ENCODE results near the gene CKS2.

The CKS2 gene

DNA sequence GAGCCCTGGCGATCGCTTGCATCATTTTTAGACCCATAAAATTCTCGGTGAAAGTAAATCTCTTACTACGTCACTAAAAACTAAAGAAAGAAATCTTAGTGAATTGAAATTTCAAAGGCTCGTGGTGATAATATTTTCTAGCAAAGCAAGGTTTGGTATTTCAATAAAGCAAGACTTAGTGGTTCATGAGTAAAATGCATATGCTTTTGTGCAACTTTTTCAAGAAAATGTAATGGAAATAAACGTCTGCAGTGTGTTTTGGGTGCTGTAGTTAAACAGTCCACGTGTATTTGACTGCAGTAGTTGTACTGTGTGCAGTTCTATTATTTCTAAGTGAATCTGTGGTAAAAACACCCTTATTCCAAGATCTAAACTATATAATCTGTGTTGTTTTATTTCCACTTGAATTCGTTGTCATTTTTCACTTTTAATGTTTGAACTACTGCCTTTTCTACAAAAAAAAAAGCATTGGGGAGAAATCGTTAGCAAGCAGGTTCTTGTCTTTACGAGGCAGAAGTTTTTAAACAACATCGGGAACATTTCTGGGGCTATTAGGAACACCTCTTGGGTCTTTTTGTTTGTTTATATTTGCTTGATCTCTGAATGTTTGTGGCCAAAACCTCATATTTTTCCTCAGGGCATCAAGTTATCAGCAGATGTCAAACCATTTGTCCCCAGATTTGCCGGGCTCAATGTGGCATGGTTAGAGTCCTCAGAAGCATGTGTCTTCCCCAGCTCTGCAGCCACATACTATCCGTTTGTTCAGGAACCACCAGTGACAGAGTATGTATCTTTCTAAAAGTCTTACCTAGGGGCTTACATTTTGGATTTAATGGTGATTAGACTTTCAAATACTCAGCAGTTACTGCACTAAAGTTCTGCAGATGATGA, 8.3 kb downstream of the CKS2 start:
- TF ChIP-seq, protein P1, sequence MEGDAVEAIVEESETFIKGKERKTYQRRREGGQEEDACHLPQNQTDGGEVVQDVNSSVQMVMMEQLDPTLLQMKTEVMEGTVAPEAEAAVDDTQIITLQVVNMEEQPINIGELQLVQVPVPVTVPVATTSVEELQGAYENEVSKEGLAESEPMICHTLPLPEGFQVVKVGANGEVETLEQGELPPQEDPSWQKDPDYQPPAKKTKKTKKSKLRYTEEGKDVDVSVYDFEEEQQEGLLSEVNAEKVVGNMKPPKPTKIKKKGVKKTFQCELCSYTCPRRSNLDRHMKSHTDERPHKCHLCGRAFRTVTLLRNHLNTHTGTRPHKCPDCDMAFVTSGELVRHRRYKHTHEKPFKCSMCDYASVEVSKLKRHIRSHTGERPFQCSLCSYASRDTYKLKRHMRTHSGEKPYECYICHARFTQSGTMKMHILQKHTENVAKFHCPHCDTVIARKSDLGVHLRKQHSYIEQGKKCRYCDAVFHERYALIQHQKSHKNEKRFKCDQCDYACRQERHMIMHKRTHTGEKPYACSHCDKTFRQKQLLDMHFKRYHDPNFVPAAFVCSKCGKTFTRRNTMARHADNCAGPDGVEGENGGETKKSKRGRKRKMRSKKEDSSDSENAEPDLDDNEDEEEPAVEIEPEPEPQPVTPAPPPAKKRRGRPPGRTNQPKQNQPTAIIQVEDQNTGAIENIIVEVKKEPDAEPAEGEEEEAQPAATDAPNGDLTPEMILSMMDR (IDR thresholded peaks at IDR 0.05; ENCODE audit: low read length, missing control alignments) = no peak
- DNase-seq (ENCODE audit: low read depth) = no peak

DNA sequence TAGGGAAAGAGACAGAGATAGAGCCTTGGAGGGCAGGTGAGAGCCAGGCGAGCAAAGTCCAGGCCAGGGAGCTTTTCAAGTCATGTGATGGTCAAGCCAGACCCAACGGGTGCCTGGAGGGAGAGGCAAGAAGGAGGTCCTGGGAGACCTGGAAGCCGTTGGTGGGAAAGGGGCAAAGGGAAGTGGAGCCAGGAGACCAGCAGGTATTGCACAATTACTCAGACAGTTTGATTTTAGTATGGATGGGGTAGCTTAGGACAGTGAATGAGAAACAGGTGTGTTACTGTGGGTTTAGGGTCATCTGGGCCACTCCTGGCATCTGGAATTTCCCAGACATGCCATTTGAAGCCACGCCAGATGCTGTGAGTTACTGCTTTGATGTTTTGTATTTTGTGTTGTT, 12.4 kb downstream of the CKS2 start:
- no peak overlapping the region for H3K4me3 ChIP-seq (replicated peaks; ENCODE audit: low read depth, low read length)
- no peak for DNase-seq (ENCODE audit: low read depth)
- TF ChIP-seq, protein P1 (IDR thresholded peaks at IDR 0.05; ENCODE audit: low read length, missing control alignments) = no peak

More for the DNA sequence above, 8.3 kb downstream of the CKS2 start:
- H3K4me3 ChIP-seq (replicated peaks; ENCODE audit: low read depth, low read length) = peak overlapping the region; percentile 69

GRCh38 chr9:89325733-89326132, 14.7 kb downstream of the CKS2 start:
- no peak overlapping the region for H3K4me3 ChIP-seq (replicated peaks; ENCODE audit: low read depth, low read length)
- TF ChIP-seq, protein P1 (IDR thresholded peaks at IDR 0.05; ENCODE audit: low read length, missing control alignments) = no peak
- DNase-seq (ENCODE audit: low read depth) = no peak

GRCh38 chr9:89328064-89328463, 17.1 kb downstream of the CKS2 start:
- DNase-seq (ENCODE audit: low read depth) = no peak
- H3K4me3 ChIP-seq (replicated peaks; ENCODE audit: low read depth, low read length) = no peak overlapping the region
- TF ChIP-seq, protein P1 (IDR thresholded peaks at IDR 0.05; ENCODE audit: low read length, missing control alignments) = no peak

GRCh38 chr9:89329917-89330316, 18.9 kb downstream of the CKS2 start:
- H3K4me3 ChIP-seq (replicated peaks; ENCODE audit: low read depth, low read length) = no peak overlapping the region
- TF ChIP-seq, protein P1 (IDR thresholded peaks at IDR 0.05; ENCODE audit: low read length, missing control alignments) = no peak
- no peak for DNase-seq (ENCODE audit: low read depth)

DNA sequence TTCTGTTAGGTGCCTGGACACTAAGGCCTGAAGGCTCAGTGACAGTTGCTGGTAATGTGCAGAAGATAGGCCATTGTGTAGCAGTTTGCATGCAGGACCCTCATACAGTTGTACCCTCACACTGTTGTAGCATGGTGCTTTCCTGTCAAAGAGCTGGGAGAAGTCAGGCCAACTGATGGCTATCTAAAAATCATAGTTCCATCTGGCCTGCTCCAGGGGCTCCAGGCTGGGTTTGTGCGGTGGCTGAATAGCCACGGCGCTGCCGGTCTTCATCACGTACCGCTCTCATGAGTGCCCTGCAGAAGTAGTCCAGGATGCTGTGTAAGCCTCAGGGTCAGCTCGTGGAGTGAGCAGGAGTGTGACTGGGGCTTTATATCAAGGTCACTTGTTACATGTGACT, 19.5 kb downstream of the CKS2 start:
- TF ChIP-seq, protein P1 (IDR thresholded peaks at IDR 0.05; ENCODE audit: low read length, missing control alignments) = no peak
- DNase-seq (ENCODE audit: low read depth) = no peak

GRCh38 chr9:89339807-89340206, 28.8 kb downstream of the CKS2 start:
- H3K4me3 ChIP-seq (replicated peaks; ENCODE audit: low read depth, low read length) = no peak overlapping the region
- TF ChIP-seq, protein P1 (IDR thresholded peaks at IDR 0.05; ENCODE audit: low read length, missing control alignments) = no peak
- no peak for DNase-seq (ENCODE audit: low read depth)

More for the DNA sequence above, 19.5 kb downstream of the CKS2 start:
- no peak overlapping the region for H3K4me3 ChIP-seq (replicated peaks; ENCODE audit: low read depth, low read length)
